ENCODE results near the gene ERC2.
A peak's percentile ranks its signal among the peaks of the same experiment; 100 is the strongest.

Gene ERC2

GRCh38 chr3:55882006-55882405 is 586.3 kb downstream of the ERC2 start:
- no peak for TF ChIP-seq CTCF (IDR thresholded peaks at IDR 0.05; ENCODE audit: control insufficient read depth, extremely low read depth, insufficient read depth)
- DNase-seq (ENCODE audit: low read depth) = no peak
- H3K4me3 ChIP-seq (ENCODE audit: low read depth, low read length) = no peak overlapping the region

GRCh38 chr3:55880357-55880756 is 587.9 kb downstream of the ERC2 start:
- no peak overlapping the region for H3K4me3 ChIP-seq (ENCODE audit: low read depth, low read length)
- DNase-seq (ENCODE audit: low read depth) = no peak
- TF ChIP-seq CTCF (IDR thresholded peaks at IDR 0.05; ENCODE audit: control insufficient read depth, extremely low read depth, insufficient read depth) = no peak

GRCh38 chr3:55879901-55880331 is 588.4 kb downstream of the ERC2 start:
- no peak for TF ChIP-seq CTCF (IDR thresholded peaks at IDR 0.05; ENCODE audit: control insufficient read depth, extremely low read depth, insufficient read depth)
- no peak for DNase-seq (ENCODE audit: low read depth)
- no peak overlapping the region for H3K4me3 ChIP-seq (ENCODE audit: low read depth, low read length)

GRCh38 chr3:55877703-55878102 is 590.6 kb downstream of the ERC2 start:
- DNase-seq (ENCODE audit: low read depth) = no peak
- no peak for TF ChIP-seq CTCF (IDR thresholded peaks at IDR 0.05; ENCODE audit: control insufficient read depth, extremely low read depth, insufficient read depth)
- H3K4me3 ChIP-seq (ENCODE audit: low read depth, low read length) = no peak overlapping the region

- no peak overlapping the region for H3K4me3 ChIP-seq (ENCODE audit: low read depth, low read length)
- TF ChIP-seq CTCF (IDR thresholded peaks at IDR 0.05; ENCODE audit: control insufficient read depth, extremely low read depth, insufficient read depth) = no peak
- DNase-seq (ENCODE audit: low read depth) = no peak
These were observed 591.7 kb downstream of the ERC2 start for GRCh38 chr3:55876560-55876959.

- no peak for TF ChIP-seq CTCF (IDR thresholded peaks at IDR 0.05; ENCODE audit: control insufficient read depth, extremely low read depth, insufficient read depth)
- DNase-seq (ENCODE audit: low read depth) = no peak
- H3K4me3 ChIP-seq (ENCODE audit: low read depth, low read length) = no peak overlapping the region
These were observed 593.2 kb downstream of the ERC2 start for GRCh38 chr3:55875113-55875512.

- peak; percentile 30 for DNase-seq (ENCODE audit: low read depth)
- no peak overlapping the region for H3K4me3 ChIP-seq (ENCODE audit: low read depth, low read length)
- no peak for TF ChIP-seq CTCF (IDR thresholded peaks at IDR 0.05; ENCODE audit: control insufficient read depth, extremely low read depth, insufficient read depth)
These were observed 594.6 kb downstream of the ERC2 start for GRCh38 chr3:55873523-55874254.

All from LNCaP clone FGC (cell line).